ENCODE results near the gene TMEM181. TPM values are rescaled to one million over a fixed set of nuclear protein-coding genes. Genes with fewer than 3 reads are reported as not detected.
A peak's percentile ranks its signal among the peaks of the same experiment; 100 is the strongest.

Gene TMEM181
- total RNA-seq, 1 experiment from 2014 or later: 18.7 TPM

- no peak overlapping the region for H2AFZ ChIP-seq
- H3K27ac ChIP-seq: peak overlapping the region; percentile 77
- no peaks in the 10 kb centered on the region for H3K27me3 ChIP-seq (ENCODE audit: insufficient read depth, low read depth)
- H3K9me2 ChIP-seq (ENCODE audit: insufficient read depth): no peaks in the 10 kb centered on the region
- ChIA-PET CTCF (no interaction called here), POLR2A (ENCODE audit: unreplicated experiment) (no interaction called here)
- no peaks in the 10 kb centered on the region for H4K20me1 ChIP-seq (ENCODE audit: insufficient read depth)
- no peak for TF ChIP-seq EZH2 (IDR thresholded peaks at IDR 0.05; ENCODE audit: low read depth)
- TF ChIP-seq, protein P1, sequence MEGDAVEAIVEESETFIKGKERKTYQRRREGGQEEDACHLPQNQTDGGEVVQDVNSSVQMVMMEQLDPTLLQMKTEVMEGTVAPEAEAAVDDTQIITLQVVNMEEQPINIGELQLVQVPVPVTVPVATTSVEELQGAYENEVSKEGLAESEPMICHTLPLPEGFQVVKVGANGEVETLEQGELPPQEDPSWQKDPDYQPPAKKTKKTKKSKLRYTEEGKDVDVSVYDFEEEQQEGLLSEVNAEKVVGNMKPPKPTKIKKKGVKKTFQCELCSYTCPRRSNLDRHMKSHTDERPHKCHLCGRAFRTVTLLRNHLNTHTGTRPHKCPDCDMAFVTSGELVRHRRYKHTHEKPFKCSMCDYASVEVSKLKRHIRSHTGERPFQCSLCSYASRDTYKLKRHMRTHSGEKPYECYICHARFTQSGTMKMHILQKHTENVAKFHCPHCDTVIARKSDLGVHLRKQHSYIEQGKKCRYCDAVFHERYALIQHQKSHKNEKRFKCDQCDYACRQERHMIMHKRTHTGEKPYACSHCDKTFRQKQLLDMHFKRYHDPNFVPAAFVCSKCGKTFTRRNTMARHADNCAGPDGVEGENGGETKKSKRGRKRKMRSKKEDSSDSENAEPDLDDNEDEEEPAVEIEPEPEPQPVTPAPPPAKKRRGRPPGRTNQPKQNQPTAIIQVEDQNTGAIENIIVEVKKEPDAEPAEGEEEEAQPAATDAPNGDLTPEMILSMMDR (conservative IDR thresholded peaks at IDR 0.05): no peak
- no peaks in the 10 kb centered on the region for H3K9me3 ChIP-seq (ENCODE audit: insufficient read depth, low read depth)
- H3K4me1 ChIP-seq (replicated peaks; ENCODE audit: insufficient read depth): peaks cover 53% of the 10 kb centered on the region
- H3K79me2 ChIP-seq (ENCODE audit: low read depth): peaks cover 14% of the 10 kb centered on the region; the same call in 1 of the 2 replicates
- H3K4me3 ChIP-seq: no peak overlapping the region
- DNase-seq: no peak
- intact Hi-C loops (cut with micrococcal nuclease; ENCODE audit: unreplicated experiment): no loop called here
- H3K36me3 ChIP-seq (ENCODE audit: low read depth): no peaks in the 10 kb centered on the region
- peak overlapping the region; percentile 66 for H3K4me2 ChIP-seq
- BruUV-seq (replicated peaks): no TSS peak
- peaks cover 45% of the 10 kb centered on the region for H3F3A ChIP-seq (ENCODE audit: insufficient read depth, low read depth)
Observed at GRCh38 chr6:158653577-158654354, 93.9 kb downstream of the TMEM181 start.

DNA sequence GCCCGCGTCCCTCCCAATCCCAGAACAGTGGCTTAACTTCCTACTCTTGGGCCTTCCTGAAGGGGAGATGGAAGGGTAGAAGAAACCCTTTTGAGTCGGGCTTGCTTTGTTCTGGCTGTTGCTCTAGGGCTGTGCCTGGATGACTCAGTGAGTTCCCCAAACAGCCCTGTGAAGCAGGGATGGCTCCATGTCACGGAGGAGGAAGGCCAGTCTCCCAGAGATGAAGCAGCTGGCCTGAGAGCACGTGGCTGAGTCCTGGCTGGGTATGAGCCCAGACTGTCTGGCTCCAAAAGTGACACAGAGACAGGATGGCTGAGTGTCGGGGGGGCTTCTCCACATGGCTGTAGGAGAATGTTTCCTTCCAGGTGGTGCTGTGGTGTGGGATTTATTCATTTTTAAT is 94.6 kb downstream of the TMEM181 start:
- no TSS peak for BruUV-seq (replicated peaks)
- Histone ChIP-seq H2AFZ (no peak overlapping the region), H3K4me1 (replicated peaks; ENCODE audit: insufficient read depth) (peaks cover 47% of the 10 kb centered on the region), H3K27ac (peak overlapping the region; percentile 77), H3K9me3 (ENCODE audit: insufficient read depth, low read depth) (no peaks in the 10 kb centered on the region), H3F3A (ENCODE audit: insufficient read depth, low read depth) (peaks cover 45% of the 10 kb centered on the region), H3K4me3 (no peak overlapping the region), H3K36me3 (ENCODE audit: low read depth) (no peaks in the 10 kb centered on the region), H3K27me3 (ENCODE audit: insufficient read depth, low read depth) (no peaks in the 10 kb centered on the region), H3K9me2 (ENCODE audit: insufficient read depth) (no peaks in the 10 kb centered on the region), H3K79me2 (ENCODE audit: low read depth) (peaks cover 8% of the 10 kb centered on the region), H3K4me2 (peak overlapping the region; percentile 66), H4K20me1 (ENCODE audit: insufficient read depth) (no peaks in the 10 kb centered on the region)
- no peak for TF ChIP-seq EZH2 (IDR thresholded peaks at IDR 0.05; ENCODE audit: low read depth)
- TF ChIP-seq, protein P1 (conservative IDR thresholded peaks at IDR 0.05): no peak
- DNase-seq: no peak
- POLR2A ChIA-PET (ENCODE audit: unreplicated experiment): no interaction called here
- intact Hi-C loops (cut with micrococcal nuclease; ENCODE audit: unreplicated experiment): no loop called here
- CTCF ChIA-PET: no interaction called here

GRCh38 chr6:158654960-158655489 is 95.1 kb downstream of the TMEM181 start:
- POLR2A ChIA-PET (ENCODE audit: unreplicated experiment): no interaction called here
- H3K4me2 ChIP-seq: peak overlapping the region; percentile 66

More at GRCh38 chr6:158654960-158655489, 95.1 kb downstream of the TMEM181 start:
- Histone ChIP-seq H3K36me3 (ENCODE audit: low read depth) (no peaks in the 10 kb centered on the region), H3K79me2 (ENCODE audit: low read depth) (peaks cover 8% of the 10 kb centered on the region), H3K4me1 (replicated peaks; ENCODE audit: insufficient read depth) (peaks cover 52% of the 10 kb centered on the region), H3K9me3 (ENCODE audit: insufficient read depth, low read depth) (no peaks in the 10 kb centered on the region), H3F3A (ENCODE audit: insufficient read depth, low read depth) (peaks cover 45% of the 10 kb centered on the region), H4K20me1 (ENCODE audit: insufficient read depth) (no peaks in the 10 kb centered on the region), H3K9me2 (ENCODE audit: insufficient read depth) (no peaks in the 10 kb centered on the region), H2AFZ (no peak overlapping the region), H3K27ac (peak overlapping the region; percentile 77), H3K4me3 (peak overlapping the region; percentile 16; the same call in 1 of the 2 replicates), H3K27me3 (ENCODE audit: insufficient read depth, low read depth) (no peaks in the 10 kb centered on the region)
- TF ChIP-seq EZH2 (IDR thresholded peaks at IDR 0.05; ENCODE audit: low read depth): no peak
- TF ChIP-seq, protein P1 (conservative IDR thresholded peaks at IDR 0.05): no peak
- intact Hi-C loops (cut with micrococcal nuclease; ENCODE audit: unreplicated experiment): no loop called here
- DNase-seq: peak in 1 of 2 experiments; percentile 90
- BruUV-seq (replicated peaks): no TSS peak
- CTCF ChIA-PET: no interaction called here

Data from PC-9 (cell line).